NCI-H2196 (cell line): ENCODE results near the gene MC1R.

Source experiments
- DNase-seq: peaks from one replicate; lab custom pipeline; 2025; ENCODE audit not compliant: unreplicated experiment; lab: John Stamatoyannopoulos, UW

MC1R gene

GRCh38 chr16:89895482-89896250 lies 23.0 kb upstream of the MC1R start:
- no peak for DNase-seq

- no peak for DNase-seq
Observed at GRCh38 chr16:89897204-89897603, 21.5 kb upstream of the MC1R start.

GRCh38 chr16:89898201-89898967 lies 20.3 kb upstream of the MC1R start:
- DNase-seq, result no peak

GRCh38 chr16:89899879-89900481 lies 18.7 kb upstream of the MC1R start:
- no peak for DNase-seq

GRCh38 chr16:89900885-89901284 lies 17.8 kb upstream of the MC1R start:
- no peak for DNase-seq

- DNase-seq, result no peak
Observed at GRCh38 chr16:89902980-89903379, 15.7 kb upstream of the MC1R start.

- no peak for DNase-seq
Observed at GRCh38 chr16:89903908-89904515, 14.7 kb upstream of the MC1R start.

GRCh38 chr16:89904606-89905510 lies 13.8 kb upstream of the MC1R start:
- DNase-seq, result no peak

GRCh38 chr16:89905511-89906139 lies 13.0 kb upstream of the MC1R start:
- DNase-seq, result no peak

- DNase-seq, result no peak
Observed at GRCh38 chr16:89906140-89907025, 12.3 kb upstream of the MC1R start.

- DNase-seq, result no peak
Observed at GRCh38 chr16:89907055-89907814, 11.4 kb upstream of the MC1R start.

- DNase-seq, result no peak
Observed at GRCh38 chr16:89908236-89908635, 10.4 kb upstream of the MC1R start.

GRCh38 chr16:89909777-89910716 lies 8.6 kb upstream of the MC1R start:
- peak; percentile 21 for DNase-seq

- DNase-seq, result no peak
Observed at GRCh38 chr16:89910717-89911354, 7.8 kb upstream of the MC1R start.

- DNase-seq, result no peak
Observed at GRCh38 chr16:89911375-89911774, 7.3 kb upstream of the MC1R start.

- no peak for DNase-seq
Observed at GRCh38 chr16:89912143-89912542, 6.5 kb upstream of the MC1R start.

- DNase-seq, result no peak
Observed at GRCh38 chr16:89912627-89913026, 6.0 kb upstream of the MC1R start.
